SK-N-SH (cell line): ENCODE results near the gene CHST3. TPM values are rescaled to one million over a fixed set of nuclear protein-coding genes. Genes with fewer than 3 reads are reported as not detected.

Source experiments
- CTCF ChIA-PET: fragments of 300-600, 350-600 bp; formaldehyde crosslinking; extraction: SDS; loops from one replicate; lab custom pipeline; 2021; lab: Yijun Ruan, JAX
- POLR2A ChIA-PET: fragments of 350-600 bp; sonication (Branson Sonifier 250); formaldehyde crosslinking; extraction: SDS; loops from one replicate; lab custom pipeline; 2020; ENCODE audit warnings: antibody characterized with exemption, inconsistent platforms; lab: Yijun Ruan, JAX
- DNase-seq: peaks from one replicate; pipeline ENCODE4 v3.0.0; 2012
- H2AFZ ChIP-seq: fragments of 200-600 bp; sonication (generic); 2 replicates; pipeline ENCODE4 v1.8.1; 2016; ENCODE audit warnings: antibody characterized with exemption, mild to moderate bottlenecking, low read depth
- H3F3A ChIP-seq: fragments of 200-600 bp; sonication (generic); replicated peaks from 2 replicates; pipeline ENCODE3; 2016; ENCODE audit warnings: antibody characterized with exemption, mild to moderate bottlenecking; ENCODE audit not compliant: insufficient read depth
- H3K27ac ChIP-seq, 2 experiments: fragments of 200-500 bp in 1 of 2; fragments of 200-600 bp in 1 of 2; sonication (Bioruptor generic) in 1 of 2; sonication (generic), shearing (Covaris generic) in 1 of 2; 2 replicates each; pipeline versions ENCODE4 v1.5.1 to v1.6.1; 2014 to 2016; ENCODE audit warnings: low read depth in 2 of 2, inconsistent platforms in 1 of 2, low read length in 1 of 2, mild to moderate bottlenecking in 1 of 2, mixed read lengths in 1 of 2
- H3K27me3 ChIP-seq: fragments of 200-600 bp; sonication (generic), shearing (Covaris generic); 2 replicates; pipeline ENCODE4 v1.6.1; 2016; ENCODE audit warnings: mixed run types; ENCODE audit not compliant: insufficient read depth
- H3K36me3 ChIP-seq, 2 experiments: fragments of 200-500 bp in 1 of 2; fragments of 200-600 bp in 1 of 2; sonication (Bioruptor generic) in 1 of 2; sonication (generic) in 1 of 2; replicated peaks in 1 of 2; 2 replicates each; pipeline versions ENCODE3 to v1.5.1; 2014 to 2016; ENCODE audit warnings: low read length in 1 of 2, mild to moderate bottlenecking in 1 of 2; ENCODE audit not compliant: insufficient read depth in 2 of 2, control insufficient read depth in 1 of 2
- H3K4me1 ChIP-seq, 2 experiments: fragments of 200-500 bp in 1 of 2; fragments of 200-600 bp in 1 of 2; sonication (Bioruptor generic) in 1 of 2; sonication (generic), shearing (Covaris generic) in 1 of 2; 2 replicates each; pipeline versions ENCODE4 v1.5.1 to v1.6.1; 2014 to 2016; ENCODE audit warnings: low read depth in 1 of 2, low read length in 1 of 2, mixed run types in 1 of 2; ENCODE audit not compliant: insufficient read depth in 2 of 2, control insufficient read depth in 1 of 2
- H3K4me2 ChIP-seq: fragments of 200-600 bp; sonication (generic), shearing (Covaris generic); 2 replicates; pipeline ENCODE4 v1.6.1; 2017; ENCODE audit warnings: mixed run types
- H3K4me3 ChIP-seq, 2 experiments: fragments of 200-500 bp in 1 of 2; fragments of 200-600 bp in 1 of 2; sonication (Bioruptor generic) in 1 of 2; sonication (generic), shearing (Covaris generic) in 1 of 2; 2 replicates each; pipeline versions ENCODE4 v1.5.1 to v1.8.1; 2014 to 2016; ENCODE audit warnings: low read depth in 2 of 2, inconsistent platforms in 1 of 2, low read length in 1 of 2, mild to moderate bottlenecking in 1 of 2, mixed read lengths in 1 of 2, moderate library complexity in 1 of 2
- H3K79me2 ChIP-seq: fragments of 200-600 bp; sonication (generic); 2 replicates; pipeline ENCODE4 v1.8.1; 2017; ENCODE audit warnings: mild to moderate bottlenecking; ENCODE audit not compliant: insufficient read depth
- H3K9ac ChIP-seq: fragments of 200-600 bp; sonication (generic); 2 replicates; pipeline ENCODE4 v1.6.1; 2017; ENCODE audit warnings: mixed run types
- H3K9me2 ChIP-seq: fragments of 200-600 bp; sonication (generic); 2 replicates; pipeline ENCODE4 v1.6.1; 2017; ENCODE audit warnings: mixed run types
- H3K9me3 ChIP-seq: fragments of 200-600 bp; sonication (generic); 2 replicates; pipeline ENCODE4 v1.6.1; 2017; ENCODE audit warnings: mixed run types, mild to moderate bottlenecking, moderate library complexity
- H4K20me1 ChIP-seq: fragments of 200-600 bp; sonication (generic); 2 replicates; pipeline ENCODE4 v1.6.1; 2017; ENCODE audit warnings: mild to moderate bottlenecking, mixed run types; ENCODE audit not compliant: insufficient read depth
- CTCF ChIP-seq: fragments of 200-600 bp; sonication (generic); IDR thresholded peaks from 2 replicates; pipeline ENCODE4 v1.6.1; 2017; ENCODE audit warnings: antibody characterized with exemption, mild to moderate bottlenecking, moderate library complexity
- ELF1 ChIP-seq: IDR thresholded peaks from 2 replicates; pipeline ENCODE4 v1.4.0; 2012
- EP300 ChIP-seq, 2 experiments: IDR thresholded peaks; 2 replicates each; pipeline versions ENCODE4 v1.4.0 to v1.6.1; 2012; ENCODE audit warnings: borderline replicate concordance in 1 of 2, low read depth in 1 of 2, low read length in 1 of 2
- FOSL2 ChIP-seq: IDR thresholded peaks from 2 replicates; pipeline ENCODE4 v1.4.0; 2012; ENCODE audit warnings: low read depth, mild to moderate bottlenecking, moderate library complexity, borderline replicate concordance
- IRF3 ChIP-seq: fragments of 150-350 bp; IDR thresholded peaks from 2 replicates; pipeline ENCODE4 v1.6.1; 2016; ENCODE audit warnings: mild to moderate bottlenecking, low read depth, low read length
- JUND ChIP-seq: IDR thresholded peaks from 2 replicates; pipeline ENCODE4 v1.4.0; 2012
- MAX ChIP-seq: IDR thresholded peaks from 2 replicates; pipeline ENCODE4 v1.4.0; 2012; ENCODE audit warnings: low read depth
- MXI1 ChIP-seq: IDR thresholded peaks from 2 replicates; pipeline ENCODE4 v1.6.1; 2012; ENCODE audit warnings: mild to moderate bottlenecking, low read depth, low read length, improper control_type of control experiment
- PBX3 ChIP-seq: IDR thresholded peaks from 2 replicates; pipeline ENCODE4; 2012
- SIN3A ChIP-seq: IDR thresholded peaks from 2 replicates; pipeline ENCODE4 v1.6.1; 2012; ENCODE audit warnings: low read depth, mild to moderate bottlenecking, low read length, moderate library complexity, borderline replicate concordance
- SMC3 ChIP-seq: IDR thresholded peaks from 2 replicates; pipeline ENCODE4 v1.6.1; 2012; ENCODE audit warnings: low read depth, low read length, improper control_type of control experiment
- TAF1 ChIP-seq: IDR thresholded peaks from 2 replicates; pipeline ENCODE4 v1.6.1; 2012; ENCODE audit warnings: low read depth, mild to moderate bottlenecking, low read length, moderate library complexity, borderline replicate concordance
- USF2 ChIP-seq: fragments of 150-350 bp; IDR thresholded peaks from 2 replicates; pipeline ENCODE4 v1.6.1; 2017; ENCODE audit warnings: antibody characterized with exemption, low read length, low read depth, borderline replicate concordance
- WGBS: methylation state at CpG from one replicate; pipeline ENCODE4 v1.1.6; 2017; ENCODE audit warnings: low lambda C conversion rate; 5-methylcytosine and 5-hydroxymethylcytosine counted together
- polyA plus RNA-seq, 3 experiments: library from polyadenylated mRNA; depleted of rRNA; stranded (reverse); fragments of >200 nt; gene quantifications; 2 replicates each; pipeline ENCODE4 v1.2.3, GENCODE V29; 2012

CHST3 gene
- polyA plus RNA-seq, 1 of the 3 experiments (the other 2 are of a cell fraction): 6.0 TPM

- no peak overlapping the region for H3K4me2 ChIP-seq
- H2AFZ ChIP-seq: no peak overlapping the region
- H3F3A ChIP-seq: no peaks in the 10 kb centered on the region
- no peaks in the 10 kb centered on the region for H3K9me2 ChIP-seq
- no peaks in the 10 kb centered on the region for H3K36me3 ChIP-seq
- H3K27me3 ChIP-seq: no peaks in the 10 kb centered on the region
- 97% methylated on average over 3 of the region's 3 CpGs for WGBS
- ChIA-PET POLR2A (no interaction called here), CTCF (interaction anchor here (1.1 to 9.3 kb wide), 4 partner anchors 62 to 146 kb away, joined by 3 to 110 read pairs (median 36); no protein-coding TSS in a partner anchor)
- H3K4me3 ChIP-seq: no peak overlapping the region
- no peaks in the 10 kb centered on the region; a peak in 1 of 4 replicates for H3K4me1 ChIP-seq
- no peak overlapping the region for H3K27ac ChIP-seq
- no peaks in the 10 kb centered on the region for H3K79me2 ChIP-seq
- 0 out of 2 replicates have a peak, but pooled peaks cover 7% of the 10 kb centered on the region for H3K9me3 ChIP-seq
- no peak overlapping the region for H3K9ac ChIP-seq
- DNase-seq: no peak
- no peak for TF ChIP-seq ELF1
- H4K20me1 ChIP-seq: no peaks in the 10 kb centered on the region
Measured at GRCh38 chr10:71959526-71959925, 4.7 kb upstream of the CHST3 start.

- H3K27ac ChIP-seq: no peak overlapping the region
- H3K36me3 ChIP-seq: no peaks in the 10 kb centered on the region
- DNase-seq: no peak
- H4K20me1 ChIP-seq: no peaks in the 10 kb centered on the region
- H3K9ac ChIP-seq: no peak overlapping the region
- 95% methylated on average over 10 of the region's 10 CpGs for WGBS
- H3K4me1 ChIP-seq: peaks cover 12 to 18% of the 10 kb centered on the region in 2 experiments; a peak in 2 of 4 replicates
- no peaks in the 10 kb centered on the region for H3K9me2 ChIP-seq
- no peak overlapping the region for H3K4me2 ChIP-seq
- peaks cover 22% of the 10 kb centered on the region for H3K79me2 ChIP-seq
- no peaks in the 10 kb centered on the region for H3K9me3 ChIP-seq
- H3K4me3 ChIP-seq: no peak overlapping the region
- ChIA-PET CTCF (no interaction called here), POLR2A (no interaction called here)
- H3K27me3 ChIP-seq: no peaks in the 10 kb centered on the region
- H2AFZ ChIP-seq: no peak overlapping the region
- TF ChIP-seq TAF1 (no peak), PBX3 (no peak), SIN3A (no peak), IRF3 (no peak), CTCF (no peak), FOSL2 (no peak), USF2 (no peak), MAX (no peak), SMC3 (no peak), JUND (no peak), EP300 (IDR thresholded peaks at IDR 0.05; ENCODE audit: borderline replicate concordance in 1 of 2, low read depth in 1 of 2, low read length in 1 of 2) (no peak), MXI1 (no peak)
- H3F3A ChIP-seq: no peaks in the 10 kb centered on the region
Measured at GRCh38 chr10:71961831-71962230, 2.4 kb upstream of the CHST3 start.
